ENCODE results near the gene P2RX4. TPM values are rescaled to one million over a fixed set of nuclear protein-coding genes. Genes with fewer than 3 reads are reported as not detected.

The P2RX4 gene
- total RNA-seq, 1 experiment from 2014 or later, result 8.1 TPM

GRCh38 chr12:121165316-121165715 lies 44.6 kb upstream of the P2RX4 start:
- H2BK20ac ChIP-seq (ENCODE audit: low read depth, low read length, poor library complexity, severe bottlenecking), result no peak overlapping the region
- H4K91ac ChIP-seq (ENCODE audit: insufficient read length, low read depth, low read length), result no peak overlapping the region
- no peak overlapping the region for H3K4me3 Mint-ChIP-seq
- H3K4me1 Mint-ChIP-seq, result peaks cover 0 to 5% of the 10 kb centered on the region in 2 experiments; a peak in 1 of 4 replicates
- H3K27ac ChIP-seq (ENCODE audit: insufficient read length, low read depth, low read length), result no peak overlapping the region
- no peaks in the 10 kb centered on the region for H3K23me2 ChIP-seq (ENCODE audit: insufficient read length, low read depth, low read length, poor library complexity, severe bottlenecking)
- H2AK5ac ChIP-seq (ENCODE audit: insufficient read length, low read length), result no peak overlapping the region
- no peak overlapping the region for H3K27ac Mint-ChIP-seq
- H2BK5ac ChIP-seq (ENCODE audit: insufficient read length, low read length), result no peak overlapping the region
- H3T11ph ChIP-seq (ENCODE audit: low read length), result no peak overlapping the region
- no peaks in the 10 kb centered on the region for H3K79me2 ChIP-seq (ENCODE audit: insufficient read depth, low read length)
- H2AFZ ChIP-seq (ENCODE audit: low read length), result no peak overlapping the region
- H3K23ac ChIP-seq (ENCODE audit: insufficient read length, low read depth, low read length), result no peak overlapping the region
- no peak overlapping the region for H3K18ac ChIP-seq (ENCODE audit: insufficient read length, low read depth, low read length)
- no peak overlapping the region for H2BK15ac ChIP-seq (ENCODE audit: low read depth, low read length)
- no peak overlapping the region for H3K9ac ChIP-seq (ENCODE audit: extremely low read depth, insufficient read length, low read length)
- no peak overlapping the region for H4K8ac ChIP-seq (replicated peaks; ENCODE audit: insufficient read length, low read depth, low read length)
- H3K9me3 ChIP-seq (ENCODE audit: control insufficient read depth, low read depth, low read length), result no peaks in the 10 kb centered on the region
- no peak overlapping the region for H2BK120ac ChIP-seq (ENCODE audit: low read depth, low read length, poor library complexity, severe bottlenecking)
- H3K27me3 ChIP-seq (ENCODE audit: insufficient read depth, low read length), result no peaks in the 10 kb centered on the region
- no peak for DNase-seq
- H3K36me3 Mint-ChIP-seq (ENCODE audit: insufficient read depth in 1 of 3, low read depth in 3 of 3), result no peaks in the 10 kb centered on the region
- no peak for TF ChIP-seq CTCF (conservative IDR thresholded peaks at IDR 0.05)
- H3K4ac ChIP-seq (ENCODE audit: low read depth, low read length), result no peak overlapping the region
- H3K4me1 ChIP-seq (ENCODE audit: insufficient read depth, low read length), result no peaks in the 10 kb centered on the region
- no peak overlapping the region for H2BK12ac ChIP-seq (ENCODE audit: insufficient read length, low read depth, low read length)
- no peak overlapping the region for H4K5ac ChIP-seq (ENCODE audit: insufficient read length, low read depth, low read length)
- no peaks in the 10 kb centered on the region; the same call in 1 of the 2 replicates for H3K27me3 Mint-ChIP-seq (ENCODE audit: low read depth)
- no peak overlapping the region for H3K14ac ChIP-seq (ENCODE audit: insufficient read depth, low read length)
- H3K56ac ChIP-seq (ENCODE audit: insufficient read length, low read depth, low read length), result no peak overlapping the region
- no peaks in the 10 kb centered on the region for H4K20me1 ChIP-seq (ENCODE audit: control insufficient read depth, insufficient read depth, insufficient read length)
- no CpG with 5 or more reads among the region's 9 CpGs for WGBS (ENCODE audit: extremely low coverage, insufficient read length, low lambda C conversion rate)
- H3K4me2 ChIP-seq (ENCODE audit: insufficient read depth, insufficient read length, low read length), result no peak overlapping the region
- H3K79me1 ChIP-seq (ENCODE audit: insufficient read depth, low read depth, low read length, poor library complexity, severe bottlenecking), result no peaks in the 10 kb centered on the region
- H3K9me3 Mint-ChIP-seq, result no peaks in the 10 kb centered on the region; a peak in 1 of 5 replicates

Data from H9 (cell line).